HepG2 (cell line): ENCODE data around the gene POC1A. TPM values are rescaled to one million over a fixed set of nuclear protein-coding genes. Genes with fewer than 3 reads are reported as not detected.

ENCODE experiments used
- ATF2 ChIP-seq: sonication (generic); formaldehyde crosslinking; IDR thresholded peaks from 2 replicates; pipeline ENCODE4 v1.4.0; 2020; ENCODE audit warnings: missing genetic modification reagents
- DDIT3 ChIP-seq: sonication (generic); formaldehyde crosslinking; IDR thresholded peaks from 2 replicates; pipeline ENCODE4 v1.4.0; 2020; ENCODE audit warnings: mild to moderate bottlenecking, missing genetic modification reagents
- HBP1 ChIP-seq: IDR thresholded peaks from 2 replicates; pipeline ENCODE4 v1.6.1; 2016; ENCODE audit warnings: low read depth, control low read depth
- JUND ChIP-seq: sonication (generic); formaldehyde crosslinking; IDR thresholded peaks from 2 replicates; pipeline ENCODE4 v1.8.0; 2022; ENCODE audit warnings: mild to moderate bottlenecking, missing genetic modification reagents
- KLF15 ChIP-seq: sonication (generic); formaldehyde crosslinking; IDR thresholded peaks from 2 replicates; pipeline ENCODE4 v1.8.1; 2023; ENCODE audit warnings: borderline replicate concordance, mild to moderate bottlenecking, inconsistent platforms, missing genetic modification reagents, mixed read lengths
- MAF1 ChIP-seq: sonication (generic); formaldehyde crosslinking; IDR thresholded peaks from 2 replicates; pipeline ENCODE4 v1.5.0; 2020; ENCODE audit warnings: missing genetic modification reagents, borderline replicate concordance
- SKIL ChIP-seq: sonication (generic); formaldehyde crosslinking; IDR thresholded peaks from 2 replicates; pipeline ENCODE4 v1.8.0; 2022; ENCODE audit warnings: missing genetic modification reagents, mild to moderate bottlenecking, moderate library complexity, borderline replicate concordance
- THYN1 ChIP-seq: sonication (generic); formaldehyde crosslinking; IDR thresholded peaks from 2 replicates; pipeline ENCODE4 v1.8.1; 2023; ENCODE audit warnings: low read depth, mild to moderate bottlenecking, moderate library complexity, missing genetic modification reagents, borderline replicate concordance
- ZHX1 ChIP-seq: sonication (generic); formaldehyde crosslinking; IDR thresholded peaks from 2 replicates; pipeline ENCODE4 v1.8.1; 2022; ENCODE audit warnings: low read depth, mild to moderate bottlenecking, missing genetic modification reagents
- ZNF205 ChIP-seq: IDR thresholded peaks from 2 replicates; pipeline ENCODE4 v1.6.1; 2018; ENCODE audit warnings: missing biosample characterization, missing genetic modification reagents
- ZNF274 ChIP-seq: sonication (generic); formaldehyde crosslinking; IDR thresholded peaks from 2 replicates; pipeline ENCODE4 v1.5.1; 2020; ENCODE audit warnings: mild to moderate bottlenecking, missing genetic modification reagents
- ZNF281 ChIP-seq: sonication (generic); formaldehyde crosslinking; IDR thresholded peaks from 2 replicates; pipeline ENCODE4 v1.4.0; 2020; ENCODE audit warnings: missing genetic modification reagents, borderline replicate concordance
- ZNF614 ChIP-seq: IDR thresholded peaks from 2 replicates; pipeline ENCODE4 v1.6.1; 2018; ENCODE audit warnings: missing biosample characterization, missing genetic modification reagents, inconsistent platforms, borderline replicate concordance
- ZNF780A ChIP-seq: sonication (generic); formaldehyde crosslinking; IDR thresholded peaks from 2 replicates; pipeline ENCODE4 v1.8.0; 2022; ENCODE audit warnings: mild to moderate bottlenecking, missing genetic modification reagents, moderate library complexity
- ZNF891 ChIP-seq: sonication (generic); formaldehyde crosslinking; IDR thresholded peaks from 2 replicates; pipeline ENCODE4 v1.5.0; 2020; ENCODE audit warnings: mild to moderate bottlenecking, missing genetic modification reagents
- ZSCAN12 ChIP-seq: sonication (generic); formaldehyde crosslinking; IDR thresholded peaks from 2 replicates; pipeline ENCODE4 v1.9.0; 2021; ENCODE audit warnings: mild to moderate bottlenecking, missing genetic modification reagents
- polyA plus RNA-seq, 8 experiments: library from polyadenylated mRNA; depleted of rRNA in 3 of 8; stranded (reverse) in 7 of 8; unstranded in 1 of 8; fragments of >200 nt; fragmentation: Illumina TruSeq in 4 of 8; extraction: Trizol in 4 of 8; gene quantifications; 2 replicates each; pipeline versions ENCODE4 v1.2.1 to v1.2.3, GENCODE V29; 2011 to 2016; ENCODE audit warnings: low read depth in 4 of 8, missing spikeins in 1 of 8, mixed read lengths in 1 of 8; ENCODE audit not compliant: insufficient read depth in 1 of 8
- total RNA-seq, 5 experiments: library from RNA; depleted of rRNA; stranded (reverse); fragments of >200 nt; fragmentation: Illumina TruSeq; extraction: Trizol; gene quantifications; 2 replicates each; pipeline ENCODE4 v1.2.3, GENCODE V29; 2016; ENCODE audit warnings: low read depth in 1 of 5

POC1A gene
- total and polyA plus RNA-seq, 2 of the 13 experiments (the other 11 are each of a cell fraction or from before 2014, with no cell fraction given): 14.6 to 20.0 TPM

- TF ChIP-seq KLF15 (CRISPR knock-in tag) (no peak), ZSCAN12 (no peak), ZNF205 (CRISPR knock-in tag) (no peak), ATF2 (CRISPR knock-in tag) (0 out of 2 replicates have a peak, but pooled peaks have one; percentile 55), ZHX1 (no peak), ZNF891 (CRISPR knock-in tag) (no peak; the same call in 1 of the 2 replicates), HBP1 (CRISPR knock-in tag) (no peak), ZNF281 (CRISPR knock-in tag) (peak; percentile 32; the same call in 1 of the 2 replicates), THYN1 (CRISPR knock-in tag) (no peak), SKIL (CRISPR knock-in tag) (peak; percentile 77; the same call in 1 of the 2 replicates), MAF1 (CRISPR knock-in tag) (no peak), ZNF614 (peak; percentile 51; the same call in 1 of the 2 replicates), JUND (CRISPR knock-in tag) (no peak), ZNF274 (no peak), ZNF780A (CRISPR knock-in tag) (no peak), DDIT3 (CRISPR knock-in tag) (no peak)
These were observed 73.1 kb downstream of the POC1A start (continued) for GRCh38 chr3:52080830-52081719.
